Stimulated activated CD4-positive, alpha-beta T cell treated with anti-CD3 and anti-CD28 coated beads, Interleukin-4, amount 100 ng/mL, for 48 hours (primary cell): ENCODE results near the gene CRYL1.

ENCODE experiments used
- DNase-seq, 2 donors: peaks; one replicate each; pipeline ENCODE4 v3.0.0-alpha.2; 2020; ENCODE audit warnings: low read depth in 2 of 2

Gene CRYL1

DNA sequence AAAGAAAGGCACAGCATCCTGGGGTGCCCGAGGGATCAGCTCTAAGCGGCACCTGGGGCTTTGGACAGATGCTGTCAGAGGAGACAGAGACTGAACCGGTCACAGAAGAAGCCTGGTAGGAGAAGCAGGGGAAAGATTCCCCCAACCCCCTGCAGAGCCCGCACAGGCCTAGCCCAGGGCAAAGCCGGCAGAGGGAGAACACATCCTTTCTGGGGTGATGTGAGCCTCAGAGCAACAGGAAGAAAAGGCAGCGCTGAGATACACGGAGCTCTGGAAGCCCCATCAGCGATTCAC, 101.2 kb downstream of the CRYL1 start:
- DNase-seq: no peak

DNA sequence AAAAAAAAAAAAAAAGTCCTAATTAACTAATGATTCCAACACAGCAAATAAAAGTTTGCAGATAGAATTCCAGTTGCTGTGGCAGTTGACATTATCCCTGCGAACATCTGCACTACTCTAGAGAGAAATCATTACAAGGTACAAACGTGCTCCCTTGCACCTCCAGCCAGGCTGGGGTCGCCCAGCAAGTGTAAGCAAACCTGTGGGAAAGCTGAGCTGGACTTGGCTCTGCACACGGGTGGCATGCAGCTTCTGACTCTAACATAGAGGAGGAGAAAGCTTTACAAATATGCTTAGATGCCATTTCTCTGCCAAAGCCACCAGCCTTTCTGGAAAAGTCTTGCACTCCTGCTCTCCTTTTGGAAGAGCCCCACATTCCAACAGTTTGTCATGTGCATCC, 103.3 kb downstream of the CRYL1 start:
- DNase-seq: no peak

DNA sequence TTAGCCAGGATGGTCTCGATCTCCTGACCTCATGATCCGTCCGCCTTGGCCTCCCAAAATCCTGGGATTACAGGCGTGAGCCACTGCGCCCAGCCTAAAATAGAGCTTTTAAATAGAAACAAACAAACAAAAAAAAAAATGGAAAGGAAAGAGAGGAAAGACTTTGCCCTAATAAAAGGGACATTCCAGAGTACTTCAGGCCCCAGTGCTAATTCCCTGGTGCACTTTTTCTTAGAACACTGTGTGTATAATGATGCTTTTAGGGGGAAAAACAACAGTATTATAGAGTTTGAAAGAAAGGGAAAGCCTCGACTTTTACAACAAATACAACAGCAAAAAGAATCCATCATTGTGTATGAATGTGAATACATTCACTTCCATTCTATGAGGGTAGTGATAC, 104.7 kb downstream of the CRYL1 start:
- no peak for DNase-seq

DNA sequence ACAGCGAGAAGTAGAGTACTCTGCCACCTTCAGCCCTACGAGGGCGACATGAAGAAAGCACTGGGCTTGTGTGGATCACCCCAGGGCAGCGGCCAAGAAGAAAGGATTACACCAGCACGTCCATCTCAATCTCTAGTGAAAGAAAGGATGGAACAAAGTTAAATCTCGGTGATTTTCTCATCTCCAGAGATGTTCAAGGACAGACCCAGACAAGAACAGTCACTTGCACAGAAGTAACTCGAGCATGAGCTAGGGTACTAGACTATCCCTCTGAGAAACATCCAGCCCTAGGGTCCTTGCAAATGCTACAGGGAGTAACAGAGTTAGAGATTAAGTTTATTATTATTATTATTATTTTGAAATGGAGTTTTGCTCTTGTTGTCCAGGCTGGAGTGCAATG, 106.7 kb downstream of the CRYL1 start:
- no peak for DNase-seq

DNA sequence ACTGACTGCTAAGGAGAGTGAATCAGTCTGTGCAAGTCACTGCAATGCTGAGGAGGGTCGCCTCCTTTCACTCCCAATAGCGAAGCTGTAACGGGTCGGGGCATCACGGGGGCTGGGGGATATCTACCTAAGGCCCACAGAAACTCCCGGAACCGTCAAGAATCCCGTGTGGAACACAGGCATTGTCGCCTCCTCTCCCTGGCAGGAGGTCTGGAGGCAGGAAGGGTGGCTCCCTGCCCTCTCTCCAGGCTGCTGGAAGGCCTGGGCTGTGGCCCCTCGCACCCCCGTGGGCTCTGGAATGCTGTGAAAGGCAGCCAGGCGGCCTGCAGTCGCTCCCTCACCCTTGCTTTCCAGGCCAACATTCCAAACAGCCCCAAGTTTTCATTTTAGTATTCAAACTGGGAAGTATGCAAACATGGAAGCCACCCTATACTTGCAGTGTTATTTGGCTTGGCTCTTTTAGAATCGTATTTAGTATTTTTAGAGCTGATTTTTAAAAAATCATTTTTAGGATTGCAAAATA, 109.4 kb downstream of the CRYL1 start:
- no peak for DNase-seq

DNA sequence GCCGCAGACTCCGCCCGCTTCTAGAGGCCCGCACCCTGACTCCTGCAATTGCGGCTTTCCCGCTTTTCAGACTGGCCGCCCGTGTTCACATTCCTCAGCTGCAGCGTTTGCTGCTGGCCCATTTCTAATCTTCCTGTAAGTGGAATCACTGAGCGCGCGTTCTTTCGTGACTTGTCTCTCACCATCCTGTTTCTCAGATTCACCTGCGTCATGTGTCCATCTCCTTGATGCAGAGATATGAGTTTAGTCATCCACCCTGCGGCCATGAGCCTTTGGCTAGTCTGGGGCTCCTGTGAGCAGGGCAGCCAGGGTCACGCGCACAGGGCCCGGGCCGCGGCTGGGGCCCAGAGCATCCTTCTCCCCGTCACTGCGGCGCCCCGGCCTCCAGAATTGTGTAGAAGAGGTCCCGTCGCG, 110.0 kb downstream of the CRYL1 start:
- DNase-seq: no peak

DNA sequence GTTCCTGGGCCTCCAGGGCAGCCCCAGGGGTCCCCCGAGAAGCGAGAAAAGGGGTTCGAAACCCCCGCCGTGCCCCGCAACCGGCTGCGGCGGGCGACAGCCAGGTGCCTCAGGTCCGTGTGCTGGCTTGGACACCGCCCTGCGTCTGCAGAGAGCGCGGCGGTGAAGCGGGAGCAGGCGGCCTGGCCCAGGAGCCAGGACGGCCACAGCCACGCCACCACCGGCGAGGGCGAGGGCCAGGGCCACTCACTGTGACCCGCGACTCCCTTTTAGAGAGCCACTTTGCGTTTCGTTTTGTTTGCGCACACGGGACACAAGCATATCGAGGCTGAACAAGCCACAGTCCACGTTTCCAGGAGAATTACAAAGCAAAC, 110.4 kb downstream of the CRYL1 start:
- no peak for DNase-seq

DNA sequence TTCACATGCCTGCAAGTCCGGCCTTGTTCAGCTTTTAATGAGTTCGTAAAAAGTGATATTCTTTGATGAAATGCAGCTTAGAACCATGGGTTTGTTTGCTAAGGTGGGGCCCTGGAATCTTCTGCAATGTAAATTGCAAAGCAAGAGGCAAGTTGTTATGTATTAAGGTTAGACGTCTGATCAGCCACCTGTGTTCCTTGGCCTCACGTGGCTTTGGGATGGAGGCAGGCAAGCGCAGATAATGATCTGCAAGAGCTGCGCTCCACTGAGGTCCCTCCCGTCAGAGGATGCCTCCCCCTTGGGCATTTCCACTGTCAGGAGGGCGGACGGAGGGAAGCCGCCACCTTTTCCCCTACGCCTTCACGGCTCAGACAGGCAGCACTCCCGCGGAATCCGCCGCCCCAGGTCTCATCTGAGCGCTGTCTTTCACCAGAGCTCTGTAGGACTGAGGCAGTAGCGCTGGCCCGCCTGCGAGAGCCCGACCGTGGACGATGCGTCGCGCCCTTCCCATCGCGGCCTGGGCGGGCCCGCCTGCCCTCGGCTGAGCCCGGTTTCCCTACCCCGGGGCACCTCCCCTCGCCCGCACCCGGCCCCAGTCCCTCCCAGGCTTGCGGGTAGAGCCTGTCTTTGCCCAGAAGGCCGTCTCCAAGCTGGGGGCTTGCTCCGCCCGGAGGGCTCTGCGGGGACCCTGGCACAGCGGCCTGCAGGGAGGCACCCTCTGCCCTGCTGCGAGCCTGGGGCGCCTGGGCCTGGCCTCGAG, 110.9 kb downstream of the CRYL1 start:
- DNase-seq: no peak

DNA sequence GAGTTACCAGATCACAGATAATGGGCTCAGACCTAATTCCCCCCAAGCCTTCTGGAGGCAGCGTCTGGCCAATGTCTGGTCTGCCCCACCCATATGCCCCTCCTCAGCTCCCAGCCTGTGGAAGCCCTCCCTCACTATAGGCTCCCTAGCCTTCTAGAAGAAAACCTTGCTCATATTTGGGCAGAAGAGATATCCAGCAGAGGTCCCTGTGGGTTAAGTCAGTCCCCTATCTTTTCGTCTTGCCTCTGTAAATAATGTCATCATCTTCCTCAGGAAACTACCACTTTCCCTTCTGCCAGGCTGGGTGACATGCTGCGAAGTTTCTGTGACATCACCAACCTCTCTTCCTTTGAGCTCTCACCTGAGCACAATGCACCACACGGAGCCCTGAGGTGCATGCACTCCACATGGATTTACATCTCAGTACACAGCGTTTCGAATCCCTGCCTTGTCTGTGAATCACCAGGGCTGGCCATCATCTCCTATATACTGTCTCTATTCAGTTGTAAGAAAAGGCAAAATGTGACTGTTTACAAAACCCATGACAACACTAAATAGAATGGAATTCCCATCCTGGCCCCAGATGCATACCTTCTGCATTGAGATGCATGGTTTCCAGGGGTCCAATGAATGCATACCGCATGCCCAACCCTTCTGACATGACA, 112.8 kb downstream of the CRYL1 start:
- DNase-seq: no peak

DNA sequence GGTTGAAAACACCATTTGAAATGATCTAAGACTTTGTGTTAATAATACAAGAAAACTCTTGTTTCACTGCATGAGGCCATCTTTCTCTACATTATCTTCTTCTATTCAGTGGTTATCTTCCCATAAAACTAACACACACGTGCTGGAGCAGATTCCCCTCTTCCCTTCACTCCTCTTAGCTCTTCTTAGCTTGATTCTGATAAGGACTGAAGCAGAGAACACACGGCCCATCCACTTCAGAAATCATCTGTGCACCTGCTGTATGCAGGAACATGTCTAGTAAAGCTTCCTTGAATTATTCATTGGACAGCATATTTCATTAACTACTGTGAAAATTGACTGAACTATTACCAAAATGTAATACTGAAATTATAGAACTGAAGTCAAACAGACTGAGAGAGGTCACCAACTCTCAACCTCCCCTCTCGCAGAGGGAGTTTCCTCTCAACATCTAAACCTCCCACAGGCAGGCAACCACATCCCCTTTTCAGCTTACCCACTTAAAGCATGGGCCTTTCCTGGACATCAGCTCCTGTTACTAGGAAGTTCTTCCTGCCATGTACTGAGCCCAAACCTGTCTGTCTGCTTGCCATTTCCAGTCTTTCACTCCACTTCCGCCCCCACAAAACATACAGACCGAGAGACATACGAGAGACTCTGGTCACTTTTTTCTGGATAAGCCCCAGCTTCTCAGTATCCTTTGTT, 113.9 kb downstream of the CRYL1 start:
- no peak for DNase-seq

DNA sequence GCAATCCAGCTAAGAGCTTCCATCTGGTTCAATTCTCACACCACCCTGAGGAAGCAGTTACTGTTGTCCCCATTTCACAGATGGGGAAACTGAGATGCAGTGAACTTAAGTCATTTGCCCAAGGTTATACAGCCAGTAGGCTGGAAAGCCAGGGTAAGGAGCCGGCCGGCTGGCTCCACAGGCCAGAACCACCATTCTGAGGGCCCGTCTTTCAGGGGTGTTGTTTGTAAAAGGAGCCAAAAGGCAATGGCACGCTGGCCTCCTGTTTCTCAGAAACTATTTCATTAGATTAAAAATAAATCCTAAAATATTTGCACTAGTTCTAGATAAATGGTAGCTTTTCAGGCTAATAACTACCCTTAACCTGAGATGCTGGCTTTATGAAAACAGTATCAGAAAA, 114.9 kb downstream of the CRYL1 start:
- DNase-seq: no peak

DNA sequence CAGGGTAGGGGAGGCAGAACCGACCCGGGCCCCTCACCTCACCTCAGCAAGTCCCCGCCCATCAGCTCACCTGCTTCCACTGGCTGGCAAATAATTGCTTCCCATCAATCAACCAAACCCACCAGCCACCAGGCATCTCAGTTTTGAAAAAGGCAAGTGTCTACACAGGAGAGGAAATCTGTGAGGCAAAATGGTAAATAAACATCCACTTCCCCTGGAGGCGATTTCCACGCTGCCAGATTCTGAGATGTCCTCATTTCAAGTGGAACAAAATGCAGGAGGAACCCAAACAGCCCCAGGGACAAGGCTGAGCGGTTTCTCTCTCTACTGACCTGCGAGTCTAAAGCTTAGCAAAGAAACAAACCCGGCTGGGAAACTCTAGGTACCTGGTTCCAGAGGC, 117.5 kb downstream of the CRYL1 start:
- no peak for DNase-seq

DNA sequence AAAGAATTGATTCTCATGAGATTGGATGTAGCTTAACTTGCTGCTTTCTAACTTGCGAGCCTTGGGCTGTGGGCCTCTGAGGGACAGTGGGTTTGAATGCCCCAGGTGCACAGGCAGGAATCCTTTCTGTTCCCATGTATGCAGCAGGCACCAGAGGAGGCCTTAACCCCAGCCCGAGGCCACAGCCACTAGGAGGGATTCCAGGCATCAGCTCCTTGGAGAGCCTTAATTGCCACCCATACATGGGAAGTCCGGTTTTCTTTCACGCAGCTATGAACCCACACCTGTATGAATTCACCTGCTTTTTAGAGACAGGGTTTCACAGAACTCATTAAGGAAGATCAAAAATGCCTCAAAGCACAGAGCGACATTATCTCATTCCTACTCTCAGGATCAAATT, 117.9 kb downstream of the CRYL1 start:
- DNase-seq: no peak

DNA sequence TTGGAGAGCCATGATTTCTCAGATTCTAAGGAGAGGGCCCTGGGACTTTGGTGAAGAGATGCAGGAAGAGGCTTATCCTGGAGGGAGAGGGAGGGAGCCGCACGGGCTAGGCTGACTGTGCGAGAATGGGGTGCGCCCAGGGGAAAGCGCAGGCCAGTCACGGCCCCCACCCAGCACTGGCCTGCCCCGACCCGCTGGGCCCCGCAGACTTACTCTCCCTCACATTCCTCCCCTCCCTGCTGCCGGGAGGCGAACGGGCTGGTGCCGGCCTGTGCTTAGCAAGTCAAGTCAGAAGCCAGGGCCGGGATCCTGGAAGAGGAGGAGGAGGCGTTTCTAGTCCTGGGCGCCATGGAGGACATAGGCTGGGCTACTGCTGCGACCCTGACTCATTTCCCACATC, 120.0 kb downstream of the CRYL1 start:
- no peak for DNase-seq

DNA sequence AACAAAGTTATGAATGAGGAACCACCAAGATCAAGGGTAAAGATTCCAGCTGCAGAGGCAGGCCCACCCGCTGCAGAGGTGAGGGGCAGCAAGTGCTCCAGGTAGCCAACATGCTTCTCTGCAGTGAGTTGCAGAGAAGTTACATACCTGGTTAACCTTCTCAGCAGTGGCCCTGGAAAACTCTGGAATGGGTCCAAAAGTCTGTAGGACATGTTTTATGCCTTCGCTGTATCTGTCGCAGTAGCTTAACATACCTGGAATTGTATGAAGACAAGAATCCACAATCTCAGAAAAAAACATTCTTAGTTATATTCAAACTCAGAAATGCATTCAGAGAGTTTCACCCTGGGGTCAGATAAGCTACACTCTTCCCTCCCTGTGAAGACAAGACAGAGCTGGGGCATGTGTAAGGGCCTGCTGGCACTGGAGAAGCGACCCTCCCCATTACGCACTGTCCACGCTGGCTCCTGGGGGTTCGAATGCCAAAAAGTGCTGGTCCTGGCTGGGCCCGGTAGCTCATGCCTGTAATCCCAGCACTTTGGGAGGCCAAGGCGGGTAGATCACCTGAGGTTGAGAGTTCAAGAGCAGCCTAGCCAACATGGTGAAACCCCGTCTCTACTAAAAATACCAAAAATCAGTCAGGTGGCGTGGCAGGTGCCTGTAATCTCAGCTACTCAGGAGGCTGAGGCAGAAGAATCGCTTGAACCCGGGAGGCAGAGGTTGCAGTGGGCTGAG, 121.0 kb downstream of the CRYL1 start:
- DNase-seq: no peak

DNA sequence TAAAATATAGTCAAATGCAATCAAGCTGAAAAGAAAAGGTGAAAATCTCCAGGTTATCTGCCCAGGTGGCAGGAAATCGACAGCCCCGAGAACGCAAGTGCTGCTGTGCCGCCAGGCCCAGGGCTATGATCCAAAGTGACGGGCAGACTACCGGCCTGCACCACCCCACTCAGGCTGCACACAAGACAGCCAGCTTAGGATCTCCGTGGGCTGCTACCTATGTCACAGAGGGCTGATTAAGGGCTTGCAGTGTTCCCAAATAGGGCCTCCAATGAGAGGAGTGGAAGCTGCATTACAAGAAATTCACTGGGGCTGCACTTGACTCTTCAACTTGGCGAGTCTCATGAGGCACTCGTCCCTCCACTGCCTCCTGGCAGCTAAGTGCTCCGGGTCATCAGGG, 121.8 kb downstream of the CRYL1 start:
- DNase-seq: no peak

DNA sequence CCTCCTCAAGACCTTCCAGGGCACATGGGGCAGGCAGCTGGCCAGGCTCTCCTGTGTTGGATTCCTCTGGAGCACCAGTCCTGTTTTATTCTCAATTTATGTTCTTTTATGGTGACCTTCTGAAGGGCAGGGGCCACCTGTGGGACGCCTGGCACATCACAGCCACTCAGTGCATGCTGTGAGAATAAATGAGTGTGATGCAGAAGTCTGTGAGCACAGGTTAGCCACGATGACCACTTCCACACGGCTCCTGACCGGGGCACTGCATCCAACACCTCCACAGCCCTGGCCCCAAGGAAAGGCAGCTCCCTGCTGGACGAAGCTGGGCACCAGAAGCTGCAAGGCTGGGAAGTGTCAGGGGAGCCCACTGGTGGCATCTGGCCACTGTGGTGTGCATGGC, 122.8 kb downstream of the CRYL1 start:
- no peak for DNase-seq

DNA sequence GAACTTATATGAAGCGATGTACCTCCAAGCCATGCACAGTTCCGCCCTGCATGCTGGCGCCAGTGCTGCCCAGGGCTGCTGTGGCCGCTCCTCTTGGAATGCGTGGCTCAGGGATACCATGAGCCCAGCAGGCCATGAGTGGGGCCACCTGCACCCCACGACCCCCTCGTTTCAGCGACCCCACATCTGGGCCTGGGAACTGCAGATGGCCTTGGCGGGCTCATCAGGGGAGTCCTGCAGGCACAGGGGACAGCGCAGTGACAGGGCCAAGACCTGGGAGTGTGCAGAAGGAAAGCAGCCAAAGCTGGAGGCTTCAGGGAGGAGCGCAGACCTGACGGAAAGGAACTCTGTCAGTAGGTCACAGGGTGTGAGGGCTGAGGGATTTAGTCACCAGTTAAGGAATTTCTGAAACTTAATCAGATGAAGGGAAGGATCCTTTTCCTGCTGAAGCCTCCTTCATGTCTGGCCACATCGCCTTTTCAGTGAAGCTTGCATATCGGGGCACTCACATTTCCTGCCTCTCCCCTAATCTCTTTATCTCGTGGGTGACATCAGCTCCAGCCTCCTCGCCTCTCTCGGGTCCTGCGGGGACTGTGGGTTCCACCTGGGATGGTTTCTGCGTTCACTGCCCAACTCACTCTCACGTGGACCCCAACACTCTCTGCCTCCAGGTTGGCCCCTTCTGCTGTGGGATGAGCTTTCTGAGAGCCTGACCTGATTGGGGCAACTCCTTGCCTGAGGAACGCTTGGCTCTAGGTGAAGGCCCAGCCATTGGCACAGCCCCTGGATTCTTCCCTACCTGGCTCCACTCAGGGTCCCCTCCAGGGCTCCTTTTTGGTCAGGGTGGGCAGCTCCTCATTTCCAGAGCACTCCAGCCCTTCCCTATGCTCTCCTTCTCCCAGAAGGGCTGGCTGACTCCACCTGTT, 123.5 kb downstream of the CRYL1 start:
- DNase-seq: no peak

DNA sequence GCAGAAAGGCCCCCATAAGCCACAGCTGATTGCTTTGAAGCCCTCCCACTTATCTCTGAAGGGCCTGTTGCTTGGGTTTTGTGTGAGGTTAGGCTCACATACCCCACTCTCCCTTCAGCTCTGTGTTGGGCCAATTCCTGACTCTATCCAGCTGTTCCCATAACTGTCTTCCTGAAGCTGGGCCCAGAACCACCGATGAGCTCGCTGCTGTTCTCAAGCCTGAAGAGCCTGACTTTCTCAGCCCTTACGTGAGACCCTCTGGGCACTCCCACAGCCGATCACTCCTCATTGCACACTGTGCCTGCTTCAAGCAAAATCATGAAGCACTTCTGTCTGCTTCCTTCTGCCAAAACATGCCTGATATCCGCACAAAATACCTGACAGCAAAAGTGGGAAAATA, 124.1 kb downstream of the CRYL1 start:
- DNase-seq: no peak

DNA sequence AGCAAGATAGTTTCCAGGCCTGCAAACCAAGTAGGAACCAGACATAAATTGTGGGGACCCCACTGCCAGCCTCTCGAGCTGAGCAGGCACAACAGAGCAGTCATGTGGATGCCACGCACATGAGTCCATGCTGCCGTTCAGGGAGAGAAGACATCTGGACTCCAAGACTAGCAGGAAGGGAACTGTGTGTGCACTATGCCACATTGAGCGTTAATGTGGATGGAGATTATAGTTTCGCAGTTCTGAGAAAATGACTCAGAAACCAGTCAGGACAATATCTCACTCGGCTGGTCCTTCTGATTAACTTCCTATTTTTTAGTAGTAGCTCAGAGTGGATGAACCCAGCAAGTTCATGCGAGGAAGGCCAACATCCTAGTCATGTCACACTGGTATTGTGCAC, 124.9 kb downstream of the CRYL1 start:
- no peak for DNase-seq

DNA sequence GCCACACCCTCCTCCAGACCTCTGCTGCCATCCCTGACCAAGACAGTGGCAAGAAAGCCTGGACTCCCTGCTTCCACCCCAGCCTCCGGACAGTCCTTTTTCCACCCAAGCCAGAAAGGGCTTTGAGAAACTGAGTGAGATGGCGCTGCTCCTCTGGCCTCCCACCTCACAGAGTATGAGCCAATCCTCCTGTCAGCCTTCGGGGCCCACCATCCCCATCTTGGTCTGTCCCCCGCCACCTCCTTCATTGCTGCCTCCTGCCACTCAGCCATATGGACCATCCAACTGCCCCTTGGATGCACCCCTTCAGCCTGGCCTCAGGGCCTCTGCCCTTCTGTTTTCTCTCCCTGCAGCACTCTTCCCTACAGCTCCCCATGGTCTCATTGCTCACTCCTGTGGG, 125.7 kb downstream of the CRYL1 start:
- no peak for DNase-seq
